CD4-positive, alpha-beta T cell treated with Interleukin-12 subunit alpha and Interleukin-12 subunit beta, for 1 hour (primary cell): Measurements from ENCODE around the gene CSN3.

Experiments used
- DNase-seq: peaks from one replicate; pipeline ENCODE4 v3.0.0-alpha.2; 2020

The CSN3 gene

DNA sequence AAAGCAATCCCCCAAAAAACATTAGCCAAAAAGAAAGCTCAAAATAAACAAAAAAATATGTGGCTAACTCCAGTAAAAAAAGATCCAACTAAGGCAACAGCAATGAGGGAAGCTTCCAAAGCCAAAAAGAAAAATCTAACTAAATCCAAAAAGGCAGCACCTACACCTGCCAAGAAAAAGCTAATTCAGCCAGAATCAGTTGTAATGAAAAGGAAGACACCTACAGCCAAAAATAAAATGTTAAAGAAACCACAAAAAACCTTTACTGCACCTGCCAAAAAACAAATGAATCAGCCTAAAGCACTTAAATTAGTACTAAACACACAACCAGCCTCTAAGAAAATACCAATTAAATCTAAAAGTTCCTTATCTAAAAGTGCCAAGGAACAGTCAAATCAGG lies 55.2 kb downstream of the CSN3 start:
- no peak for DNase-seq

DNA sequence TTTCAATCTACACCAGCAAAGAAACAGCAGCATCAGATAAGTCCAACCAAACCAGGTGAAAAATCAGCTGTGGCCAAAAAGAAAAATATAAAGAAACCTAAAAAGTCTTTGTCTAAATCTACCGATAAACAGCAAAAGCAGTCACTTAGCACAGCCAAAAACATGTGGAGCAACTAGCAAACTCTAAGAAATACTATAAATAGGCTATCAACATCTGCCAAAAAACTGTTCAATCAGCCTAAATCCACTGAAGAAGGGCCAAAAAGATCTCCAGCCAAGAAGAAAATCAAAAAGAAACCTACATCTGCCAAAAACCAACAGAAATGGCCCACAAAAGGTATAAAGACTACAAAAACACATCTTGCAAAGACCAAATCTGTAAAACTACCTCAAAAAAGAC lies 55.7 kb downstream of the CSN3 start:
- DNase-seq, result no peak

DNA sequence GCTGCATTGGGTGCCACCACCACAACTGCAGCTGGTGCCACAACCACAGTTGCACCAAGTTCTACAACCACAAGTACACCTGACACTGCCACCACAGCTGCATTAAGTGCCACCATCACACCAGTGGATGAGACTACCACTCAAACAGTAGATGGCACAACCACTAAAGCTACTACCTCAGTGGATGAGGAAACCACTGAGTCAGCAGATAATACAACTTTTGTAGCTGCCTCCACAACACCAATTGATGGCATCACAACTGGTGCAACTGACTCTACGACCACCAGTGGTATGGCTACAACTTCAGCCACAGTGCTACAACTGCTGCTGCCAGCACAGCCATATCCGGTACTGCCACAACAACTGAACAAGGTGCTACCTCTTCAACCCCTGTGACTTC lies 57.2 kb downstream of the CSN3 start:
- DNase-seq, result no peak

DNA sequence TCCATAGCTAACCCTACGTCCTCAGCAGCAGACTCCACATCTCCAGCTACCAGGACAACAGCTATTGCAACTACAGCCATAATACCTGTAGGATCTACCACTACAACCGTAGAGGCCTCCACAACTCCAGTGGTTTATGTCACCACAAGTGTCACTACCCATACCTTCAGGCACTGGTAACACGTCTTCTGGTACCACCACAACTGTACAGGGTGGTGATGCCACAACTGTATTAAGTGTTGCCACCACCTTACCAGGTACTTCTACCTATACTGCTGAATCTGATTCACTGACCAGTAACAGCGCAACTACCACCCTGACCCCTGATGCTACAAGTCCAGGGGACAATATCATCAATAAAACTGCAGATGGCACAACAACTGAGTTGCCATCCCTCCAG lies 57.8 kb downstream of the CSN3 start:
- no peak for DNase-seq
